HK-2 (cell line): ENCODE data around the gene PTPRF.
A peak's percentile ranks its signal among the peaks of the same experiment; 100 is the strongest.
"Not testable (repeated sequence)": the region's sequence is repeated elsewhere in the genome, so short reads cannot be mapped to it uniquely, and the experiment has no call there.

Experiments used
- DNase-seq: peaks from one replicate; pipeline ENCODE4 v3.0.0-alpha.2; 2018; ENCODE audit not compliant: unreplicated experiment

The PTPRF gene

DNA sequence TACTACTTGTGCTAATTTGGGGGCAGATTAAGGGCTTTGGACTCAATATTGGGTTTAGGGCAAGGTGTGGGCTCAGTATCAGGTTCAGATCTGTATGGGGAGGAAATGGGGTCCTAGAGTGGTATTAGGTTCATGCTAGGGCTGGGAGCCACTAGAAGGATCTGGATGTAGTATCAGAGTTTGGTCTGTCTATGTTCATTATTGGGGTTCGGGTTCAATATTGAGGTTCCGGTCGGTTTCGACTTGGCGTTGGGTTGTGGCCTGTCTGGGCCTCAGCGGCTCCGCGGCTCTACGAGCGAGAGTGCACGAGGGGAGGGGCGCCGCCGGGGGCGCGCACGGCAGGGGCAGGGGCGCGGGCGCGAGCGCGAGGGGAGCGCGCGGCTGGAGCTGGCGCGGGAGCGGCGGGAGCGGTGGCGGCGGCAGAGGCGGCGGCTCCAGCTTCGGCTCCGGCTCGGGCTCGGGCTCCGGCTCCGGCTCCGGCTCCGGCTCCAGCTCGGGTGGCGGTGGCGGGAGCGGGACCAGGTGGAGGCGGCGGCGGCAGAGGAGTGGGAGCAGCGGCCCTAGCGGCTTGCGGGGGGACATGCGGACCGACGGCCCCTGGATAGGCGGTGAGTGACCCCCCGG lies at the start of gene PTPRF:
Gene PTPRF, plus strand, starts transcription at position 401 of the 624 bp plus-strand sequence. CDS start 14,193 bp downstream, outside the sequence.
- peak; percentile 68 for DNase-seq

DNA sequence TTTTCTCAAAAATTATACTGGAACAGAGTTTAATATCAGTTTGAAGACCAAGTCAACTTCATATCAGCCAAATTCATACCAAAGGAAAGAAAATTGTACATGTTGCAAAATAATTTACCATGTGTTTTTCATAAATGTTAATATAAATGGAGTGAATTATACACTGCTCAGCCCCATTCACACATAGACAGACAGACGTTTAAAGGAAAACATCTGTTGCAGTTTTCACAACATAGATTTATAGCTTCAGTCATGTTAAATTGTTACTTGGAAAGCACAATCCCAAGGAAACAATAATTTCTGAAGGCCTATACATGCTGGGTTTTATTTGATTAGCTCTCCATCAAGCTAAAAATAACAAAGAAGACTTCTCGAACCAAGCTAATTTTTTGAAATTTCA lies 49.2 kb upstream of the PTPRF start:
- no peak for DNase-seq

DNA sequence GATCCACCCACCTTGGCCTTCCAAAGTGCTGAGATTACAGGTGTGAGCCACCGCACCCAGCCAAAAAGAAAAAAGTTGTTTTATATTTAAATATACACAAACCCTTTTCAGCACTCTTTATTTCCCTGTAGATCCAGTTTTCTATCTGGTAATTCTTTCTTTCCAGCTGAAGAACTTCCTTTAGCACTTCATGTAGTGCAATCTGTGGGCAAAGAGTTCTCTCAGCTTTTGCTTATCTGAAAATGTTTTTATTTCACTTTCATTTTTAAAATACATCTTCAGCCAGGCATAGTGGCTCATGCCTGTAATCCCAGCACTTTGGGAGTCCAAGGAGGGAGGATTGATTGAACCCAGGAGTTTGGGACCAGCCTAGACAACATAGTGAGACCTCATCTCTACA lies 48.5 kb upstream of the PTPRF start:
- DNase-seq, result no peak

DNA sequence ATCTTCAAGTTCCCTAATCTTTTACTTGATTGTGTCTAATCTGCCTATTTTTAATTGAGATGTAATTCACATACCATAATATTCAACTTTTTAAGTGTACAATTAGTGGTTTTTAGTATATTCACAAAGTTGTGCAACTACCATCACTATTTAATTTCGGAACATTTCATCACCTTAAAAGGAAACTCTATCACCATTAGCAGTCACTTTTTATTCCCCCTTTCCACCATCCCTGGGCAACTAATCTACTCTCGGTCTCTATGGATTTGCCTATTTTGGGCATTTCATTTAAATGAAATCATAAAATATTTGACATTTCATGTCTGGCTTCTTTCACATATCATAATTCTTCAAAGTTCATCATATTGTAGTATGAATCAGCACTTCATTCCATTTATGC lies 46.3 kb upstream of the PTPRF start:
- no peak for DNase-seq

DNA sequence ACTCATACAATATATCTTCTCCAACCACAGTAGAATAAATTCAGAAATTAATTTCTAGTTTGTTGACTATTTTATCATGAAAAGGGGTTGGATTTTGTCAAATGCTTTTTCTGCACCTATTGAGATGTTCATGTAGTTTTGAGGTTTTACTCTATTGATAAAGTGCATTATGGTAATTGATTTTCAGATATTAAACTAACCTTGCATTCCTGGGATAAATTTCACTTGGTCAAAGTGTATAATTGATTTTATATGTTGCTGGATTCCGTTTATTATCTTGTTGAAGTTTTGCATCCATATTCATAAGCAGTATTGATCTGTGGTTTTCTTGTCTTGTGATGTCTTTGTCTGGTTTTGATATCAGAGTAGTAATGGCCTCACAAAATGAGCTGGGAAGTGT lies 42.5 kb upstream of the PTPRF start:
- no peak for DNase-seq

DNA sequence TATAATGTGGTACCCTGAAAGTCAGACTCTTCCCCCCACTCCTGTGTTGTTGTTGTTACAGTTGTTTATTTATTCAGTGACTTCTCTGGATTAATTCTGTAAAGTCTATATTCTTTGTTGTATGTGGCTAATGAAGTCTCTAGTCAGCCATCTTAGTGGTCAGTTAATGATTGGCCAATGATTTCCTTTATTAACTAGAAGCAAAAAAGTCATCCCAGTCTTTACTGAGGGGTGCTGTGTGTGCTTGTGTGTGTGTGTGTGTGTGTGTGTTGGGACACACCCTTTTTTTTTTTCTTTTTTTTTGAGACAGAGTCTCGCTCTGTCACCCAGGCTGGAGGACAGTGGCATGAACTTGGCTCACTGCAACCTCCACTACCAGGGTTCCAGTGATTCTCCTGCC lies 39.6 kb upstream of the PTPRF start:
- DNase-seq, result no peak

DNA sequence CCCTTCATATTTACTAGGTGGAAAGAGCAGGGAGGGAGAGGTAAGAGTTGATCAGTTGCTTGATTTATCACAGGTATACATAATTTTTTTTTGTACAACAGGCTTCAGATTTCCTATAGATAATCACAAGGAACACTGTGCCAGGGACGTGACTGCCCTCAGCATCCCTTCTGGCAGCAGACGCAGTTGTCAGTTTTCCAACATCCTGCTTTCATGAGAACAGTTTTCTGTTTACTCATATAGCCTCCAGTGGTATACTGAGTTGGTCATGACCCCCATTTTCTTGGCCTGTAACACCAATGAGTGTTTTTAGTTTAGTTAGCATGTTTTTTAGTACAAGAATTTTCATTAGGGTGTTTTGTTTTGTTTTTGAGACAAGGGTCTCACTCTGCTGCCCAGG lies 37.9 kb upstream of the PTPRF start:
- no peak for DNase-seq

DNA sequence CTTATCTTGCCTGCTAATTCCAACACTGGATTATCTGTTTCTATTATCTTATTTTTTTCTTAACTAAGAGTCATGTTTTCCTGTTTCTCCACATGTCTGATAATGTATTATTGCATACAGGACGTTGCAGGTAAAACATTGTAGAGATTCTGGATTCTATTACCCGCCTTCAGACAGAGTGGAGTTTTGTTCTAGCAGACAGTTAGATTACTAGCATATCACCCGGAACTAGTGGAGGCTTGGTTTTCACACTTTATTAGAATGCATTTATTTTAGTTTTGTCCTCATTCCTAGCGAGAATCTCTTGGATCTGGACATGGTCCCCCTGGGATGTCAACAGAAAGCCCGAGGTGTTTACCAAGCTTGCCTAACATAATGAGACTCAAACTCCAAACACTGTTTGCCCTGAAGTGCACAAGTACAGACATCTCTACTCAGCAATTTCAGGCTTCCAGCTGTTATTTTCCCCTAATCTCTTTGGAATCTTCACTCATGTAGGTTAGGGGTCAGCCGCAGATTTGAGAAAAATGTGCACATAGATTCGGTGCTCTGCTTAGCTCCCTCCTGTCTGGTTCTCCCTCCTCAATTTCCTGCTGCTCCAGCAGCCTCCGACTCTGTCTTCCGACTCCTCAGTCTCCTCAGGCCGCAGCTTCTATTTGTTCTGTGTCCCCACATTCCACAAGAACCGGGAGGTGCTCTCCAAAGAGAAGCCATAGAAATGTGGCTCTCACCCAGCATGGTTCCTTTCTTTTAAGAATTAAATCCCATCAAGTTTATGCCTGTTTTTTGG lies 36.8 kb upstream of the PTPRF start:
- no peak for DNase-seq

DNA sequence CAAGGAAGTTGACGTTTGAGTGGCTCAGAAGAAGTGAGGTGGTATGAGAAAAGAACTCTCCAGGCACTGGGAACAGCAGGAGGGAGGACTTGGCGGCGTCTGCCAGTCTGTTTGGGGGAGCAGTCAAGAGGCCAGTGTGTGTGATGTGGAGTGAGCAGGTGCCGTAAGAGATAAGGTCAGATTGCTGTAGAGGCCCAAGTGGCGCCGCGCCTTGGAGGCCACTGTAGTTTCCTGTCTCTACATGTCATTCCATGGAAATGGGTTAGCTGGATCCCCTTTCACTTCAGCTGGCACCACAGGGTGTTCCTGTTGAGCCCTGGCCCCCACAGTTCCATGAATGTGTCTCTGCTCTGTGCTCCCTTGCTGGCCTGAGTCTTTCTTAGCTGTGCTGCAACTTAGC lies 35.5 kb upstream of the PTPRF start:
- no peak for DNase-seq

DNA sequence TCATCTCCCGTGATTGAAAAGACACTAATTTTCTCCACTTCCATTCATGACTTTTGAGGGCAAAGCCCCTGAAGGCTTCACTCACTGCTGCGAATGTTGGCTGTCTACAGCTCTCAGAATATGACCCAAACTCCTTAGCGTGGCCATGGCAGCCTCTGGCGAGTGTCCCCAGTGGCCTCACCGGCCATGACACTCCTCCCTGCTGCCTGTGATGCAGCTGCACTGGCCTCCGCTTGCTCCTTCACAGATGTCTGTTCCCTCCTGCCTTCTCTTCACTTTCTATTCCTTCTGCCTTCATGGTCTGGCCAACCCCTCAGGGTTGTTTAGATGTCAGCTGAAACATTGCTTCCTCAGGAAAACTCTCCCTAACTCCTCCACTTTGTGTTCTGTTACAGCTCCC lies 30.8 kb upstream of the PTPRF start:
- no peak for DNase-seq

DNA sequence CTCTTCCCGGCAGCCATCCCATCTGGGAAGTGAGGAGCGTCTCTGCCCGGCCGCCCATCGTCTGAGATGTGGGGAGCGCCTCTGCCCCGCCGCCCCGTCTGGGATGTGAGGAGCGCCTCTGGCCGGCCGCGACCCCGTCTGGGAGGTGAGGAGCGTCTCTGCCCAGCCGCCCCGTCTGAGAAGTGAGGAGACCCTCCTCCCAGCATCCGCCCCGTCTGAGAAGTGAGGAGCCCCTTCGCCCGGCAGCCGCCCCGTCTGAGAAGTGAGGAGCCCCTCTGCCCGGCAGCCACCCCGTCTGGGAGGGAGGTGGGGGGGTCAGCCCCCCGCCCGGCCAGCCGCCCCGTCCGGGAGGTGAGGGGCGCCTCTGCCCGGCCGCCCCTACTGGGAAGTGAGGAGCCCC lies 28.9 kb upstream of the PTPRF start:
- DNase-seq, result not testable (repeated sequence)

DNA sequence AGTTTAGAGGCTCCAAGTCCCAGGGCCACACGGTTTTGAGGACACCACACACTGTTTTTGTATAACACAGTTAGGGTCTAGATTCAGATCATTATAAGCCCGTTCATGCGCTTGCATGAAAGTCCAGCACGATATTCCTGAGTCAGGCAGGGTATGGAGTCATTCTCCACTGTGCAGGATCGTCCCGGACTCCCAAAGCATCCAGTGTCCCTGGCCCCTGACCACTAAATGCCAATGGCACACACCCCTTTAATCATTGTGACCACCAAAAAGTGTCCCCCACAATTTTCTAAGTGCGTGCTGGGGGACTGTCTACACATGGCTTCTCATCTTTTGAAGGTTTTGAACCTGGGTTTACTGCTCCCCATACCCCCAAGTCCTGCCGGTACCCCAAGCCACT lies 27.1 kb upstream of the PTPRF start:
- no peak for DNase-seq

DNA sequence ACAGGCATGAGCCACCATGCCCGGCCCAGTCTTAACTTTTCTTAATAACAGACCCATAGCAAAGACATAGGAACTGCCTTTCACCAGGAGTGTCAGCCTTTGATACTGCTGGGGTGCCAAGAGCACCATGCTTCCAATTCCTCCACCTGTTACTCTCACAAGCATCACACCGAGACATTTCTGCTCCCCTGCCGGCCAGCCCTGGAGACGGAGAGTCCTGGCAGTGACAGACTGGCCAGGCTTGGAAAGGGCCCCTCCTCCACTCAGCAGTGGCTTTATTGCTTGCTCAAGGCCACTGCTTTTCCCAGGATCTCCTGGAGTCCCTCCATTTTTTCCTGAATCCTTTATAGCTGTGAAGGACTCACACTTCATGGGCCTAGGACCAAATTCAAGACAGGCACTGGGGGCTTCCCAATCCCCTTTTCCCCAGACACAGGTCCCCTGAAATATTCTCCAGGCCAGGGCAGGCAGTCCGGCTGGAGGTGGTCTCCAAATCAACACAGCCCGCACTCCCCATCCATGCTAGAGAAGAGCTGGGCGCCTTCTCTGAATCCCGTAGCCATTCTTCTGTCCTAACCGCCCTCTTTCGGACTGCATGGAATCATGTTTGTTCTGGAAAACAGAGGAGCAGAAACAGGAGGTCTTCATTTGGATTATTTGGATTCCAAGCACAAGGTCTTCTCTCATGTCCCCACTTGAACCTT lies 25.5 kb upstream of the PTPRF start:
- no peak for DNase-seq

DNA sequence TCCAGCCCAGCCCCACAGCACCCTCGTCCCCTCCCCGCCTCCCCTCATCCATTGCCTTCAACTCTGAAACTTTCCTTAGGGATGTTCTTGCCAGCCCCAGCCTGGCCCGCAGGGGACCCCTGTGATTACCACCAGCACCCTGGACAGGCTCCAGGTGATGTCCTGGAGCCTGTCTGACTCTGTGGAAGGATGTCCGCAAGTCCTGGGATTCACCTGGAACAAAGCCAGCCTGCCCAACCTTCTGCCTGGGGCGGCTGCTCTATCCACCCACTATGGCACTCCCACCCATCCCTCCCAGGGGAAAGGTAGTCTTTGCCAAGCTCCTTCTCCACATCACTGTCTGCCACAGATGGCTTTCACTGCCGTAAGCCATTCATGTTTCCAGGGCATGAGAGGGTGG lies 24.4 kb upstream of the PTPRF start:
- DNase-seq, result no peak

DNA sequence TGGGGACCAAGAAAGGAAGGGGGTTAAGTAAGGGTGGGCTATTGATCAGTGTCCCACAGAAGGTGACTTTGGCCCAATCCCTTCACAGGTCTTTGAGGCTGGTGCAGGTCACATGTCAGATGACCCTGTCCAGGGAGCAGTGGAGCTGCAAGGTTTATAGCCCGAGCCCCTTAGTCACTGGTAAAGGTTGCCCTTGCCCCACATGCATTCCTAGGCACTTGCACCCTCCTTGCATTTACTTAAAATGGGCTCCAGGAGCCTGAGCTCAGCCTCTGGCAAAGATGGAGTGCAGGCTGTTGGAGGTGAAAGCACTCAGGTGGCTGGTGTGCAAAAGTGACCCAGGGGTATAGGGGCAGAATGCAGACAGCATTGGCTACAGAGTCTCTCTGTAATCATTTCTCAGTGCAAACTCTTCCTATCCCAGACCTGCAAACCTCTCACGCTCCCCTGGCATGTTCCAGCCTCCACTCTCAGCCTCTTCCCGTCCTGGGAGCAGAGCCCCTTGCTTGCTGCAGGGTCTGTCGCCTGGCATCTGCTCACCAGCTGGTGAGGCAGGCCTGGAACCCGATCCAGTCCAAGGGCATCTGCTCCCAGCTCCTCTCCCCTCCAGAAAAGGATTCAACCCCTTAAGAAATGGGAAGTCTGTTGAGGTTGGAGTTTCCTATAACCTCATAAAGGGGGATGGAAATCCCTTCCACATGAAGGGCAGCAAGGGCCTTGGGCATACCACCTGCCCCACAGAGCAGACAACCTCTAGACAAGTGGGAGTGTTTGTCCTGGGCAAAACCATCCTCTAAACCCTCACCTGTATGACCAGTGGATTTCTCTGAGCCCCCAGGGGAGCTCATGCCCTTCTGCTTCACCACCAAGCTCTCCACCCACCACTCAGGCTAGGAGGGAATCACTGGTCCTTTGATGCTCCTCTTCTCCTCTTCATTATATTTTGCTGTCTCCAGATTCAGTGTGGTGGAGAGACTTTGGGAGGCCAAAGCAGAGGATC lies 23.1 kb upstream of the PTPRF start:
- no peak for DNase-seq

DNA sequence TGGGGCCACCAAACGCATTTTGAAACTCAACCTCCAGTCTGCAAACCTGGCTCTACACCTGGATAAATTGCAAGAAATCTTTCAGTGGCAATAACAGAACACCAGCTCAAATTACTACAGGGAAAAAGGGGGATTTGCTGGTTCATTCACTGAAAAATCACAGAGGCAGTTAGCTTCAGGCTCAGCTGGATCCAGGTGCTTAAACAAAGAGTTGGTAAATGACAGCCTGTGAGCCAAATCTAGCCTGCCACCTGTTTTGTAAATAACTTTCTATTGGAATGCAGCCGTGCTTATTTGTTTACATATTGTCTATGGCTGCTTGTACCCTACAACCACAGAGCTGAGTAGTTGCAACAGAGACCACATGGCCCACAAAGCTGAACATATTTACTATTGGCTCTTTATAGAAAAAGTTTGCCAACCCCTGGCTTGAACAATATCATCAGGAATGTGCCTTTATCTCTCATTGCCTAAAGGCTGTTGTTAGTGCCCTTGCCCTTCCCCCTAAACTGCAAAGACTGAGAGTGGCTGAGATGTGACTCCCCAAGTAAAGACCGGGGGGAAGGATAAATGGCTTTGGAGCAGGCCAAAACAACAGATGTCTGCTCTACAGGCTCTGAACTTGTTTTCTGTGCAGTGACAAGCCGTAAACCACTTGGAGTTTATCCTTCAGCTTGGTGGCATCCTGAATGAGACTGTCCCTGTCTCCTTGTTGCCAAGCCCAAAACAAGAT lies 21.5 kb upstream of the PTPRF start:
- DNase-seq, result no peak

DNA sequence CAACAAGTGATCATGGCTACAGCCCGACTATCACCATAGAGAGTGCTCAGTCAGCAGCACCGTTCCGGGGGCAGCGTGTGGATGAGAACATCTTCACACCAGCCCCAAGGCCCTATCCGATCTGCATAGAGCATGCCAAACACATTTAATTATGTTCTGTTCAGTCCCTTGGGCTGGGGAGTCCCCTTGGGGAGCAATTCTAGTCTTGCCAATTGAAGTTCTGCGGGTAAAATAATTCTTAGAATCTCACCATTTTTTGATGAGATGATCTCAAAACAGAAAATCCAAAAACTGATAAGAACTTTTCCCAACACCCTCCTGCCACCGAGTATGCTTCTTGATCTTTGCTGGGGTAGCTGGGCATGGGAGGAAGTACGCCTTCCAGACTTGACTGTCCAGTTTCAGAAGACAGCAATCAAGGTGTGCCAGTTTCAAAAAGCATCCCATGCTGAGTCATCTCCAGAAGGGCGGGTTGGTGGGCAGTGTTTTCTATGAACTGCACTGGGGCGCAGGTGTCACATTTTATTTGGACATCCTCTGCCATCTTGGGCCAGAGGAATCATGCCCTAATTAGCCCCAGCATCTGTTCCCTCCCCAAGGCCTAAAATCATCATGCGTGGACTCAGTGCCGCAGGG lies 20.8 kb upstream of the PTPRF start:
- no peak for DNase-seq

DNA sequence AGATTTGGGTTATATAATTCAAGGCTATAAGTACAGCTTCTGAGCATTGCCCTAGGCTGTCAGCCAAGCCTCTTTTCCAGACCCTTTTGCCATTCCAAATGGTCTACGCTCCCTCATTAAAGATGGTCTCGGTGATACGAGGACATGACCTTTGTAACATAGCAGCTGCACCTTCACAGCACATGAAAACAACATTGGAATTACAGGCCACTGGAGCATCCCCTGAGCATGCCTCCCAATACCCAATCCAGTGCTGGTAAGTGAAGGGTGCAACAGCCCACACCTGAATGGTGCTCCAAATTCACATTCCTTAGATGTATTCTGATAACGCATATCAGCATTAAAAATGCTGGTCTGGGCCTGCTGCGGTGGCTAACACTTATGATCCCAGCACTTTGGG lies 20.1 kb upstream of the PTPRF start:
- no peak for DNase-seq

DNA sequence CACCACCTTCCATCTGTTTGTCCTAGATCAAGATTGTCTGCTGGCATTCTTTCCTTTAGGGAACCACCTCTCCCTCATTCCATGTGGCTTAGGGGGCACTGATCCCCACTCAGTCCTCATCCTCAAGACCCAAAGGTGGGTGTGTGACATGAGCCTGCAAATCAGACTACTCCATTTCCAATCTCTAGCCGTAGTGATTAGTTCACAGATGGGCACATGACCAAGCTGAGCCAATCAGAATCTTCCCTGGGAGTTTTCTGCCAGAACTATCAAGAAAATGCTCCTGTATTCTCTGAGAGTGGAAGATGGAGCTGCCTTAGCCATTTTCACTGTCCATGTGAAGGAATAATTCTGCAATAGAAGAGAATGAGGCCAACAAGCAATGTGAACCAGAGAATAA lies 19.3 kb upstream of the PTPRF start:
- no peak for DNase-seq

DNA sequence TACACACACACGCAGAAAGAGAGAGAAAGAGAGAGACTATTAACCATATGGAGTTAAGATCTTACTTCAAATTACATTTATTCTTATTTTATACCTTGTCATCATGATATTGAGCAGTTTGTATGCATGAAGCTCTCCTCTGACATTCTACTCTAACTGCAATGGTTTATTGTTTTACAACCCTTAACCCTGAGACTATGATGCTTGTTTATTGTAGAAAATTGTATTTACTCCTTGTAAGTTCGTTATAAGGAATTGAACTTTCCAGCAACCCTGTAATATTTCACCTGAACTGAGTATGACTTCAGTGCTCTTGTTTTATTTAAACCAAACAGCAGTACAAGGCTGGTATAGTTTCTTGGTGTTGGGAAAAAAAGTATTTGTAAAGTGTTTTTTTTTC lies 18.6 kb upstream of the PTPRF start:
- DNase-seq, result no peak

DNA sequence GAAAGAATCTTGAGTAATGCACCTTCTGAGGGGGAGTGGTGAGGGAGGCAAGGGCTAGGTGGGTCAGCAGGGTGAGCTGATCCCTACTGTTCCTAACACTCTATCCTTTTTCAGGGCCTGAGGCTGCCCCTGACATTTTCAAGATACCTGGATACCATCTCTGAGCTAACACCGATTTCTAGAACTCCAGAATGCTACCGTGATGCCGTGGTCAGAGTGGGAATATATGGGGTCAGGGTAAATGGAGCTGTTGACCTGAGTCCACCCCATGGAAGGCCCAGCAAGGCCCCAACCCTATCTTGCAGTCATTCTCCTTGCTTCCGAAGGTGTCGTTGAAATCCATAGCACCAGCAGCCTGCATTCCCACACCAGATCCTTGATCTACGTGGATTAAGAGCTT lies 18.0 kb upstream of the PTPRF start:
- no peak for DNase-seq
